Measurements from ENCODE around the gene CPNE9.

Gene CPNE9

DNA sequence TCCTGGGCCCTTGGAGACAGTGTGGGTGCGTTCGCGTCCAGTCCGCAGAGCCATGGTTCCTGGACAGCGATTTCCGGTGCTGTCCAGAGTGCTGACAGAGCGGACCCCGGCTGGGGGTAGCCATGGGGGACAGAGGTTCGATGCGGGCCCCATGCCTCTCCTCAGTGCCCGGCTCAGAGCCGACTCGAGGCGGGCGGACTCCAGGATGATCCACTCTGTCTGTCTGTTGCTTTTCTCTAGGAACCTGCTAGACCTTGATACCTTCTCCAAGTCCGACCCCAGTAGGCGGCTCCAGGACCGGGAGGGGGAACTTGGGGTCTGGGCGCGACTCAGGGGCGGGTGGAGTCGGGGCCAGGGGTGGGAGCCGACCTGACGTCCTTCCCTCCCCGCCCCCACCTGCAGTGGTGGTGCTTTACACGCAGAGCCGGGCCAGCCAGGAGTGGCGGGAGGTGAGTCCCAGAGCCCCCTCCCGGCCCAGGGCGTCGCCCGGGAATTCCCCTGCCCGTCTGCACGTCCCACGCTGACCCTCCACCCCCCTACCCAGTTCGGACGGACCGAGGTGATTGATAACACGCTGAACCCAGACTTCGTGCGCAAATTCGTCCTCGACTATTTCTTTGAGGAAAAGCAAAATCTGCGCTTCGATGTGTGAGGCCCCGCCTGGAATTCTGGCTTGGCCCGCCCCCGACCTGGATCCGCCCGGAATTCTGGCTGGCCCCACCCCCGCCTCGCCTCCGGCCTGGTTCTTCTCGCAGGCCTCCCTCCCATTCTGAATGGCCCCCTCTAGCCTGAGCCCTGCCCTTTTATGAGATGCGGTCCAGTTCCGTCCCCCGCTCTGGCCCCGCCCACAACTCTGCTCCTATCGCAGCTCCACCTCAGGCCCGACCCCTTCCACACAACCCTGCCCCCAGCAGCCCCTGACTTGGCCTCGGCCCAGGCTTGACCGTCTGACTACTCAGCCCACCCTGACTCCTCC lies 1.0 kb downstream of the CPNE9 start:
- no peak overlapping the region for H3K27ac ChIP-seq
- ChIA-PET CTCF (no interaction called here), POLR2A (ENCODE audit: low non-redundant PET) (no interaction called here)
- DNase-seq (ENCODE audit: low spot score), result peak; percentile 55
- TF ChIP-seq, protein P1, sequence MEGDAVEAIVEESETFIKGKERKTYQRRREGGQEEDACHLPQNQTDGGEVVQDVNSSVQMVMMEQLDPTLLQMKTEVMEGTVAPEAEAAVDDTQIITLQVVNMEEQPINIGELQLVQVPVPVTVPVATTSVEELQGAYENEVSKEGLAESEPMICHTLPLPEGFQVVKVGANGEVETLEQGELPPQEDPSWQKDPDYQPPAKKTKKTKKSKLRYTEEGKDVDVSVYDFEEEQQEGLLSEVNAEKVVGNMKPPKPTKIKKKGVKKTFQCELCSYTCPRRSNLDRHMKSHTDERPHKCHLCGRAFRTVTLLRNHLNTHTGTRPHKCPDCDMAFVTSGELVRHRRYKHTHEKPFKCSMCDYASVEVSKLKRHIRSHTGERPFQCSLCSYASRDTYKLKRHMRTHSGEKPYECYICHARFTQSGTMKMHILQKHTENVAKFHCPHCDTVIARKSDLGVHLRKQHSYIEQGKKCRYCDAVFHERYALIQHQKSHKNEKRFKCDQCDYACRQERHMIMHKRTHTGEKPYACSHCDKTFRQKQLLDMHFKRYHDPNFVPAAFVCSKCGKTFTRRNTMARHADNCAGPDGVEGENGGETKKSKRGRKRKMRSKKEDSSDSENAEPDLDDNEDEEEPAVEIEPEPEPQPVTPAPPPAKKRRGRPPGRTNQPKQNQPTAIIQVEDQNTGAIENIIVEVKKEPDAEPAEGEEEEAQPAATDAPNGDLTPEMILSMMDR (conservative IDR thresholded peaks at IDR 0.05; ENCODE audit: low read depth), result no peak

DNA sequence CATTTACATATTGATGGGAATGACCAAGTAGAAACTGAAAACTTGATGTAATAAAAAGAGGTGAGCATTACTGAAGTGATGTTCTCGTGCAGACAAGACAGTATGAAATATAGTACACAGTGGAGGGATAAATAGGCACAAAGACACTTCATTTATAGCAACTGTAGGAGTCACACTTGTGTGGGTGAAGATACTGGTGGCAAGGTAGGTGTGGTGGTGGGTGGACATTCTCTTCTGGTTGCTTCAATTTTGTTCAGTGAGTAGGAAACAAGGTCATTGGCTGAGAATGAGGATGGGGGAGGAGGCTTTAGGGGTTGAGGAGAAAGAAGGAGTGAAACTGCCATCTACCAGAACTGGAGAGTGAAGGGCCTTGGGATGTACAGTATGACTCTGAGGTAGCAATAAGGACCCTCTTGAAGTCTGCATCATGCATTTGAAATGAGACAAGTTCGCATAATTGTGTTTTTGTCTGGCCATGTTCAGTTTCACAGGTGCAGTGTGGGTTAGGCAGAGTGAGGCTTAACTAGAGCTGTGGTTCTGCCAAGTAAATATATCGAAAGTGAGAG lies 6.6 kb downstream of the CPNE9 start:
- ChIA-PET CTCF (no interaction called here), POLR2A (ENCODE audit: low non-redundant PET) (no interaction called here)
- TF ChIP-seq, protein P1 (conservative IDR thresholded peaks at IDR 0.05; ENCODE audit: low read depth), result no peak
- no peak for DNase-seq (ENCODE audit: low spot score)
- no peak overlapping the region for H3K27ac ChIP-seq

DNA sequence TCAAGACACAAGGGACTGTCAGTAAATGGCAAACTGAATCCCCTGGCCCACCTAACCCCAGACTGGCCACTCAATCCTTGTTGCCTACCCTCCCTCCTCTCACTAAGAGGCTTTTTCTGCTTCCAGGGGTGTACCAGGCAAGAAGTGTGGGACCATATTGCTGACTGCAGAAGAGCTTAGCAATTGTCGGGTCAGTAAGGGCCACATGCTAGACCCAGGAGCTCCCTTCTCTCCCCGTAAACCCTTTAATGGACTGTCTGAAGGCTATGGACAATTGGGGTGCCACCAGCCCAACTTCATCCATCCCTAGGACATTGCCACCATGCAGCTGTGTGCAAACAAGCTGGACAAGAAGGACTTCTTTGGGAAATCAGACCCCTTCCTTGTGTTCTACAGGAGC lies 8.8 kb downstream of the CPNE9 start:
- CTCF ChIA-PET, result interaction anchor here (0.6 kb wide), 2 partner anchors 10 to 215 kb away, joined by 3 to 4 read pairs; no protein-coding TSS in a partner anchor

DNA sequence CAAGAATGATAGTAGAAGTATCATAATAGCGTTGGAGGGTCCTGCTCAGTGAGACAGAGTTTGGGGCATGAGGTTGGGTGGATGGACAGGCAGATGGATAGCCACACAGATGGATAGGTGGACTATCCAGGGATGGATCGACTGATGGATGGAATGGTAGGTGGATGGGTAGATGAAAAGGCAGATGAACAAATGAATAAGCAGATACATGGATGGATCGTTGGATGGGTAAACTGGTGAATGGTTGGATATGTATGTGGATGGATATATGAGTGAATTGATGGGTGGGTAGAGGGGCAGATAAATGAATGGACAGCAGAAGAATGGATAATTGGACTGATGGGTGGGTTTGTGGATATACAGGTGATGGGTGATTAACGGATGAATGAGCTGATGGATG lies 9.5 kb downstream of the CPNE9 start:
- POLR2A ChIA-PET (ENCODE audit: low non-redundant PET), result no interaction called here
- TF ChIP-seq, protein P1 (conservative IDR thresholded peaks at IDR 0.05; ENCODE audit: low read depth), result no peak
- no peak for DNase-seq (ENCODE audit: low spot score)
- CTCF ChIA-PET, result interaction anchor here (0.6 kb wide), 1 partner anchor 214 kb away, joined by 4 read pairs; no protein-coding TSS in a partner anchor
- no peak overlapping the region for H3K27ac ChIP-seq

More for the DNA sequence above, 8.8 kb downstream of the CPNE9 start:
- DNase-seq (ENCODE audit: low spot score), result no peak
- TF ChIP-seq, protein P1 (conservative IDR thresholded peaks at IDR 0.05; ENCODE audit: low read depth), result no peak
- POLR2A ChIA-PET (ENCODE audit: low non-redundant PET), result no interaction called here
- H3K27ac ChIP-seq, result no peak overlapping the region

DNA sequence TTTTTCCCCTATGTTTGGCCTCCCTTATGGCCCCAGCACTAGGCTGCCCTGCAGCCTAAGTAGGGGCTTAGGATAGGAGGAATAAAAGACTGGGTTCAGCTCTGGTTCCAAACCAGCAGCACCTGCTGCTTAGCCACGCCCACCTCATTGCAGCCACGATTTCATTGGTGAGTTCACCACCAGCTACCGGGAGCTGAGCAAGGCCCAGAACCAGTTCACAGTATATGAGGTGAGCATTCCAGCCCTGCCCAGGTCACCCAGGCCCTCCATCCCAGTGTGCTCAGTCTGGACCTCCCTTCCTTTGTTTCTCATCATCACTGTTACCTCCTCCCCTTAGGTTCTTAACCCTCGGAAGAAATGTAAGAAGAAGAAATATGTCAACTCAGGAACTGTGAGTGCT lies 11.5 kb downstream of the CPNE9 start:
- no peak for DNase-seq (ENCODE audit: low spot score)
- TF ChIP-seq, protein P1 (conservative IDR thresholded peaks at IDR 0.05; ENCODE audit: low read depth), result no peak
- CTCF ChIA-PET, result interaction anchor here (0.5 to 1.2 kb wide), 5 partner anchors 13 to 206 kb away, joined by 3 to 6 read pairs (median 3); partner anchors contain the start of gene CAMK1
- no peak overlapping the region for H3K27ac ChIP-seq
- POLR2A ChIA-PET (ENCODE audit: low non-redundant PET), result no interaction called here

DNA sequence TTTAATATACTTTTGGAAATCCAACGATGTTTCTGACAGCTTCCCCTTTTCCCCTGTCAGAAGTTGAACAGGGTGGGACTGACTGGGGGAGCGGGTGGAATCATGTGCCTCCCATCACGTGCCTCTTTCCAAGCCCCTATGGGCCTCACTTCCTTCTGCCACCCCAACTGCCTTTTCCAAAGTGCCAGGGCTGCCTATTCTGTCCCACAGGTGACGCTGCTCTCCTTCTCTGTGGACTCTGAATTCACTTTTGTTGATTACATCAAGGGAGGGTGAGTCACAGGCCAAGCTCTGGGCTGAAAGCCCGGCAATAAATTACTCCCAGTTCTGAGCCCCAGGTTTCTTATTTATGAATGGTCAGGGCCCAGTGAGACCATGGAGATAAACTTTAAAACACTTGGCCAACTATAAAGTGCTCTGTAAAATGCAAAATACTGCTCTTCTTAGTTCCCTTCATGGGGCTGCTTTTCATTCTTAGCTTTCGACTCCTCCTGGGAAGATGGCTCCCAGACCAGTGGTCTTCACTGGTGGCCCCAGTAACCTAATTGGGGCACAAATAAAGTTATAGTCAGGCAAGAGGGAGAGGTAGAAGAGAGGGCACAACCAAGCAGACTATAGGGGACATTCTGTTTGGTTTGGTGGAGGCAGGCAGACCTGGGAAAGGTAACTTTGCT lies 12.3 kb downstream of the CPNE9 start:
- DNase-seq (ENCODE audit: low spot score), result peak; percentile 80
- TF ChIP-seq, protein P1 (conservative IDR thresholded peaks at IDR 0.05; ENCODE audit: low read depth), result peak; percentile 91
- ChIA-PET POLR2A (ENCODE audit: low non-redundant PET) (no interaction called here), CTCF (interaction anchor here (0.5 to 1.2 kb wide), 15 partner anchors 12 to 837 kb away, joined by 3 to 6 read pairs (median 3); partner anchors contain the start of gene CAMK1)
- no peak overlapping the region for H3K27ac ChIP-seq
